Right hindlimb (tissue), 1 donor: Measurements from ENCODE around the gene CALHM1.
"Not testable (repeated sequence)": the region's sequence is repeated elsewhere in the genome, so short reads cannot be mapped to it uniquely, and the experiment has no call there.

Source experiments
- DNase-seq: peaks from one replicate; pipeline ENCODE4 v3.0.0-alpha.2; 2018

CALHM1 gene

GRCh38 chr10:103428989-103429643 lies 29.6 kb downstream of the CALHM1 start:
- no peak for DNase-seq

- no peak for DNase-seq
These were observed 30.8 kb downstream of the CALHM1 start for GRCh38 chr10:103427866-103428265.

GRCh38 chr10:103423748-103424147 lies 35.0 kb downstream of the CALHM1 start:
- no peak for DNase-seq

GRCh38 chr10:103419101-103419500 lies 39.6 kb downstream of the CALHM1 start:
- no peak for DNase-seq

- DNase-seq: no peak
These were observed 41.1 kb downstream of the CALHM1 start for GRCh38 chr10:103417601-103418000.

- DNase-seq: not testable (repeated sequence)
These were observed 41.6 kb downstream of the CALHM1 start for GRCh38 chr10:103417148-103417469.

- peak; percentile 71 for DNase-seq
These were observed 42.1 kb downstream of the CALHM1 start for GRCh38 chr10:103416436-103417147.

- no peak for DNase-seq
These were observed 43.1 kb downstream of the CALHM1 start for GRCh38 chr10:103415581-103415980.

GRCh38 chr10:103413564-103413963 lies 45.1 kb downstream of the CALHM1 start:
- no peak for DNase-seq
